ENCODE data around the gene NEK6. TPM values are rescaled to one million over a fixed set of nuclear protein-coding genes. Genes with fewer than 3 reads are reported as not detected.

The NEK6 gene
- total and polyA plus RNA-seq, 5 donors from 2014 or later, result 3.5 to 17.0 (median 3.7) TPM

- H3K27me3 ChIP-seq (ENCODE audit: control insufficient read depth, insufficient read depth, low read length), result no peaks in the 10 kb centered on the region
- no peaks in the 10 kb centered on the region for H3K4me1 Mint-ChIP-seq
- no peaks in the 10 kb centered on the region for H3K9me3 ChIP-seq (ENCODE audit: control insufficient read depth in 2 of 2, low read length in 2 of 2)
- no peaks in the 10 kb centered on the region for H3K9me3 Mint-ChIP-seq
- H3K4me3 ChIP-seq (ENCODE audit: low read depth, low read length), result no peak overlapping the region
- H3K36me3 Mint-ChIP-seq, result no peaks in the 10 kb centered on the region
- H3K27ac Mint-ChIP-seq, result peak overlapping the region in 1 of 3 donors; percentile 76
- no peak for ATAC-seq (ENCODE audit: low read depth in 2 of 2)
- no peaks in the 10 kb centered on the region for H3K4me1 ChIP-seq (ENCODE audit: control insufficient read depth, insufficient read depth, low read length, poor library complexity, severe bottlenecking)
- no peak overlapping the region for H3K27ac ChIP-seq (ENCODE audit: insufficient read depth, low read length, poor library complexity, severe bottlenecking)
- no peak overlapping the region for H3K4me3 Mint-ChIP-seq
- no peaks in the 10 kb centered on the region for H3K36me3 ChIP-seq (ENCODE audit: control insufficient read depth, insufficient read depth, low read length)
- no peaks in the 10 kb centered on the region for H3K27me3 Mint-ChIP-seq
- no peak for DNase-seq
Measured at GRCh38 chr9:124274226-124274625, 16.5 kb downstream of the NEK6 start.

- Histone ChIP-seq H3K27me3 (ENCODE audit: control insufficient read depth, insufficient read depth, low read length) (no peaks in the 10 kb centered on the region), H3K27ac (ENCODE audit: insufficient read depth, low read length, poor library complexity, severe bottlenecking) (no peak overlapping the region), H3K4me1 (ENCODE audit: control insufficient read depth, insufficient read depth, low read length, poor library complexity, severe bottlenecking) (no peaks in the 10 kb centered on the region), H3K36me3 (ENCODE audit: control insufficient read depth, insufficient read depth, low read length) (no peaks in the 10 kb centered on the region), H3K9me3 (ENCODE audit: control insufficient read depth in 2 of 2, low read length in 2 of 2) (no peaks in the 10 kb centered on the region), H3K4me3 (ENCODE audit: low read depth, low read length) (no peak overlapping the region)
- no peak overlapping the region for H3K4me3 Mint-ChIP-seq
- H3K4me1 Mint-ChIP-seq, result no peaks in the 10 kb centered on the region
- no peaks in the 10 kb centered on the region for H3K36me3 Mint-ChIP-seq
- DNase-seq (no peak), ATAC-seq (ENCODE audit: low read depth in 2 of 2) (no peak)
- H3K27ac Mint-ChIP-seq, result no peak overlapping the region
- no peaks in the 10 kb centered on the region for H3K27me3 Mint-ChIP-seq
- no peaks in the 10 kb centered on the region for H3K9me3 Mint-ChIP-seq
Measured at GRCh38 chr9:124274738-124275137, 17.0 kb downstream of the NEK6 start.

- Mint-ChIP-seq H3K4me1 (no peaks in the 10 kb centered on the region), H3K27me3 (no peaks in the 10 kb centered on the region), H3K9me3 (no peaks in the 10 kb centered on the region), H3K36me3 (no peaks in the 10 kb centered on the region), H3K4me3 (no peak overlapping the region), H3K27ac (no peak overlapping the region)
- DNase-seq, result no peak
- H3K4me1 ChIP-seq (ENCODE audit: control insufficient read depth, insufficient read depth, low read length, poor library complexity, severe bottlenecking), result no peaks in the 10 kb centered on the region
- H3K27ac ChIP-seq (ENCODE audit: insufficient read depth, low read length, poor library complexity, severe bottlenecking), result no peak overlapping the region
- no peaks in the 10 kb centered on the region for H3K27me3 ChIP-seq (ENCODE audit: control insufficient read depth, insufficient read depth, low read length)
- no peak overlapping the region for H3K4me3 ChIP-seq (ENCODE audit: low read depth, low read length)
- no peaks in the 10 kb centered on the region for H3K36me3 ChIP-seq (ENCODE audit: control insufficient read depth, insufficient read depth, low read length)
- no peak for ATAC-seq (ENCODE audit: low read depth in 2 of 2)
- H3K9me3 ChIP-seq (ENCODE audit: control insufficient read depth in 2 of 2, low read length in 2 of 2), result no peaks in the 10 kb centered on the region
Measured at GRCh38 chr9:124277420-124277819, 19.7 kb downstream of the NEK6 start.

- Histone ChIP-seq H3K4me1 (ENCODE audit: control insufficient read depth, insufficient read depth, low read length, poor library complexity, severe bottlenecking) (no peaks in the 10 kb centered on the region), H3K27ac (ENCODE audit: insufficient read depth, low read length, poor library complexity, severe bottlenecking) (no peak overlapping the region), H3K4me3 (ENCODE audit: low read depth, low read length) (no peak overlapping the region), H3K27me3 (ENCODE audit: control insufficient read depth, insufficient read depth, low read length) (no peaks in the 10 kb centered on the region), H3K36me3 (ENCODE audit: control insufficient read depth, insufficient read depth, low read length) (no peaks in the 10 kb centered on the region), H3K9me3 (ENCODE audit: control insufficient read depth in 2 of 2, low read length in 2 of 2) (no peaks in the 10 kb centered on the region)
- H3K27ac Mint-ChIP-seq, result no peak overlapping the region
- H3K36me3 Mint-ChIP-seq, result no peaks in the 10 kb centered on the region
- no peaks in the 10 kb centered on the region for H3K27me3 Mint-ChIP-seq
- peak in 1 of 3 donors; percentile 19 for DNase-seq
- H3K4me1 Mint-ChIP-seq, result no peaks in the 10 kb centered on the region
- H3K9me3 Mint-ChIP-seq, result no peaks in the 10 kb centered on the region
- ATAC-seq (ENCODE audit: low read depth in 2 of 2), result no peak
- no peak overlapping the region for H3K4me3 Mint-ChIP-seq
Measured at GRCh38 chr9:124278054-124278540, 20.3 kb downstream of the NEK6 start.

- no peak for ATAC-seq (ENCODE audit: low read depth in 2 of 2)
- H3K27me3 ChIP-seq (ENCODE audit: control insufficient read depth, insufficient read depth, low read length), result no peaks in the 10 kb centered on the region
- H3K9me3 ChIP-seq (ENCODE audit: control insufficient read depth in 2 of 2, low read length in 2 of 2), result no peaks in the 10 kb centered on the region
- Mint-ChIP-seq H3K27ac (no peak overlapping the region), H3K36me3 (no peaks in the 10 kb centered on the region), H3K4me1 (no peaks in the 10 kb centered on the region), H3K9me3 (no peaks in the 10 kb centered on the region), H3K4me3 (no peak overlapping the region), H3K27me3 (no peaks in the 10 kb centered on the region)
- H3K27ac ChIP-seq (ENCODE audit: insufficient read depth, low read length, poor library complexity, severe bottlenecking), result no peak overlapping the region
- H3K4me3 ChIP-seq (ENCODE audit: low read depth, low read length), result no peak overlapping the region
- no peaks in the 10 kb centered on the region for H3K36me3 ChIP-seq (ENCODE audit: control insufficient read depth, insufficient read depth, low read length)
- no peaks in the 10 kb centered on the region for H3K4me1 ChIP-seq (ENCODE audit: control insufficient read depth, insufficient read depth, low read length, poor library complexity, severe bottlenecking)
- no peak for DNase-seq
Measured at GRCh38 chr9:124279531-124280175, 21.9 kb downstream of the NEK6 start.

GRCh38 chr9:124280176-124280691 lies 22.5 kb downstream of the NEK6 start:
- Histone ChIP-seq H3K4me1 (ENCODE audit: control insufficient read depth, insufficient read depth, low read length, poor library complexity, severe bottlenecking) (peaks cover under 1% of the 10 kb centered on the region), H3K9me3 (ENCODE audit: control insufficient read depth in 2 of 2, low read length in 2 of 2) (no peaks in the 10 kb centered on the region), H3K4me3 (ENCODE audit: low read depth, low read length) (no peak overlapping the region), H3K27me3 (ENCODE audit: control insufficient read depth, insufficient read depth, low read length) (no peaks in the 10 kb centered on the region), H3K27ac (ENCODE audit: insufficient read depth, low read length, poor library complexity, severe bottlenecking) (no peak overlapping the region), H3K36me3 (ENCODE audit: control insufficient read depth, insufficient read depth, low read length) (no peaks in the 10 kb centered on the region)
- Mint-ChIP-seq H3K36me3 (no peaks in the 10 kb centered on the region), H3K27me3 (no peaks in the 10 kb centered on the region), H3K9me3 (no peaks in the 10 kb centered on the region), H3K4me1 (peaks cover 0 to 2% (median under 1%) of the 10 kb centered on the region in 4 donors), H3K4me3 (no peak overlapping the region), H3K27ac (peak overlapping the region in 1 of 3 donors; percentile 60)
- no peak for ATAC-seq (ENCODE audit: low read depth in 2 of 2)
- DNase-seq, result no peak

GRCh38 chr9:124281931-124282371 lies 24.2 kb downstream of the NEK6 start:
- H3K27ac Mint-ChIP-seq, result no peak overlapping the region
- H3K4me1 Mint-ChIP-seq, result peaks cover 0 to 18% (median 10%) of the 10 kb centered on the region in 4 donors
- Histone ChIP-seq H3K4me3 (ENCODE audit: low read depth, low read length) (no peak overlapping the region), H3K27ac (ENCODE audit: insufficient read depth, low read length, poor library complexity, severe bottlenecking) (no peak overlapping the region), H3K9me3 (ENCODE audit: control insufficient read depth in 2 of 2, low read length in 2 of 2) (no peaks in the 10 kb centered on the region), H3K4me1 (ENCODE audit: control insufficient read depth, insufficient read depth, low read length, poor library complexity, severe bottlenecking) (peaks cover 18% of the 10 kb centered on the region), H3K36me3 (ENCODE audit: control insufficient read depth, insufficient read depth, low read length) (no peaks in the 10 kb centered on the region), H3K27me3 (ENCODE audit: control insufficient read depth, insufficient read depth, low read length) (no peaks in the 10 kb centered on the region)
- H3K9me3 Mint-ChIP-seq, result no peaks in the 10 kb centered on the region
- no peaks in the 10 kb centered on the region for H3K36me3 Mint-ChIP-seq
- ATAC-seq (ENCODE audit: low read depth in 2 of 2) (no peak), DNase-seq (no peak)
- no peaks in the 10 kb centered on the region for H3K27me3 Mint-ChIP-seq
- no peak overlapping the region for H3K4me3 Mint-ChIP-seq
